ENCODE measurements around the gene SOX5. TPM values are rescaled to one million over a fixed set of nuclear protein-coding genes. Genes with fewer than 3 reads are reported as not detected.
"Not testable (repeated sequence)": the region's sequence is repeated elsewhere in the genome, so short reads cannot be mapped to it uniquely, and the experiment has no call there.

SOX5 gene
- total and polyA plus RNA-seq, 7 donors, result 0.23 to 16.3 (median 9.4) TPM

GRCh38 chr12:23525450-23526072 is 423.9 kb downstream of the SOX5 start:
- no peak for TF ChIP-seq POLR2A (IDR thresholded peaks at IDR 0.05)
- no peak for TF ChIP-seq POLR2AphosphoS5 (IDR thresholded peaks at IDR 0.05)
- TF ChIP-seq, protein P1, sequence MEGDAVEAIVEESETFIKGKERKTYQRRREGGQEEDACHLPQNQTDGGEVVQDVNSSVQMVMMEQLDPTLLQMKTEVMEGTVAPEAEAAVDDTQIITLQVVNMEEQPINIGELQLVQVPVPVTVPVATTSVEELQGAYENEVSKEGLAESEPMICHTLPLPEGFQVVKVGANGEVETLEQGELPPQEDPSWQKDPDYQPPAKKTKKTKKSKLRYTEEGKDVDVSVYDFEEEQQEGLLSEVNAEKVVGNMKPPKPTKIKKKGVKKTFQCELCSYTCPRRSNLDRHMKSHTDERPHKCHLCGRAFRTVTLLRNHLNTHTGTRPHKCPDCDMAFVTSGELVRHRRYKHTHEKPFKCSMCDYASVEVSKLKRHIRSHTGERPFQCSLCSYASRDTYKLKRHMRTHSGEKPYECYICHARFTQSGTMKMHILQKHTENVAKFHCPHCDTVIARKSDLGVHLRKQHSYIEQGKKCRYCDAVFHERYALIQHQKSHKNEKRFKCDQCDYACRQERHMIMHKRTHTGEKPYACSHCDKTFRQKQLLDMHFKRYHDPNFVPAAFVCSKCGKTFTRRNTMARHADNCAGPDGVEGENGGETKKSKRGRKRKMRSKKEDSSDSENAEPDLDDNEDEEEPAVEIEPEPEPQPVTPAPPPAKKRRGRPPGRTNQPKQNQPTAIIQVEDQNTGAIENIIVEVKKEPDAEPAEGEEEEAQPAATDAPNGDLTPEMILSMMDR (IDR thresholded peaks at IDR 0.05), result no peak
- TF ChIP-seq EP300 (IDR thresholded peaks at IDR 0.05), result no peak
- no peaks in the 10 kb centered on the region for H3K27me3 ChIP-seq
- H3K36me3 ChIP-seq, result no peaks in the 10 kb centered on the region
- peaks cover 0 to 1% (median 0%) of the 10 kb centered on the region in 4 donors for H3K9me3 ChIP-seq
- 70 to 82% methylated on average over 5 of the region's 5 CpGs for WGBS, 2 donors
- H3K4me3 ChIP-seq, result no peak overlapping the region
- intact Hi-C loops (cut with DNase I), result no loop called here
- no peak for DNase-seq
- H3K27ac ChIP-seq, result no peak overlapping the region
- H3K4me1 ChIP-seq, result no peaks in the 10 kb centered on the region

GRCh38 chr12:23523339-23523738 is 426.1 kb downstream of the SOX5 start:
- Histone ChIP-seq H3K4me3 (no peak overlapping the region), H3K27ac (no peak overlapping the region), H3K4me1 (no peaks in the 10 kb centered on the region), H3K27me3 (no peaks in the 10 kb centered on the region), H3K9me3 (peaks cover 0 to 1% (median 0%) of the 10 kb centered on the region in 4 donors), H3K36me3 (no peaks in the 10 kb centered on the region)
- TF ChIP-seq EP300 (IDR thresholded peaks at IDR 0.05) (no peak), POLR2AphosphoS5 (IDR thresholded peaks at IDR 0.05) (no peak), POLR2A (IDR thresholded peaks at IDR 0.05) (no peak)
- TF ChIP-seq, protein P1 (IDR thresholded peaks at IDR 0.05), result no peak
- intact Hi-C loops (cut with DNase I), result no loop called here
- DNase-seq, result no peak
- 93 to 94% methylated on average over 2 of the region's 2 CpGs for WGBS, 2 donors

DNA sequence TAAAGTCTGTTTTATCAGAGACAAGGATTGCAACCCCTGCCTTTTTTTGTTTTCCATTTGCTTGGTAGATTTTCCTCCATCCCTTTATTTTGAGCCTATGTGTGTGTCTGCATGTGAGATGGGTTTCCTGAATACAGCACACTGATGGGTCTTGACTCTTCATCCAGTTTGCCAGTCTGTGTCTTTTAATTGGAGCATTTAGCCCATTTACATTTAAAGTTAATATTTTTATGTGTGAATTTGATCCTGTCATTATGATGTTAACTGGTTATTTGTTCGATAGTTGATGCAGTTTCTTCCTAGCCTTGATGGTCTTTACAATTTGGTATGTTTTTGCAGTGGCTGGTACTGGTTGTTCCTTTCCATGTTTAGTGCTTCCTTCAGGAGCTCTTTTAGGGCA is 430.0 kb downstream of the SOX5 start:
- H3K27me3 ChIP-seq; H3K4me3 ChIP-seq; H3K4me1 ChIP-seq; intact Hi-C loops (cut with DNase I); H3K36me3 ChIP-seq; DNase-seq; H3K9me3 ChIP-seq; H3K27ac ChIP-seq: not testable (repeated sequence)
- 88 to 90% methylated on average over 1 of the region's 1 CpG for WGBS, 2 donors

- intact Hi-C loops (cut with DNase I); H3K9me3 ChIP-seq; H3K27ac ChIP-seq; H3K4me1 ChIP-seq; DNase-seq; H3K27me3 ChIP-seq; H3K36me3 ChIP-seq; H3K4me3 ChIP-seq: not testable (repeated sequence)
- WGBS, 2 donors, result 90 to 91% methylated on average over 6 of the region's 6 CpGs
Measured at GRCh38 chr12:23515785-23516184, 433.7 kb downstream of the SOX5 start.

DNA sequence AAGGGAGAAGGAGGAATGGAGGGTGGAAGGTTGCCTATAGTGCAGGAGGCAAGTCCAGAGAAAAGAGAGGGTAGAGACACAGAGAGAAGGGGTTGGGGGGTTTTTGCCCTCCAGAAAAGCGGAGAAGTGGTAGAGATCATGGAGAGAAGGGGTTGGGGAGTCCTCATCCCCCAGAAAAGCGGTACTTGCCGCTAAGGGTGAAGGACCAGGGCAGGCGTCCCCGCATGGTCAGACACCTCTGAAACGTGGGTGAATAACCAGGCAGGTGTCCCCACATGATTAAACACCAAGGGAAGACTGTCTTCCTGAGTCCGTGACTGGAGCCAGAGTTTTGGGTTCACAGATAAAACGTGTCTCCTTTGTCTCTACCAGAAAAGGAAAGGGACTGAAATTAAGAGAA is 439.0 kb downstream of the SOX5 start:
- TF ChIP-seq POLR2A (IDR thresholded peaks at IDR 0.05) (no peak), POLR2AphosphoS5 (IDR thresholded peaks at IDR 0.05) (no peak), EP300 (IDR thresholded peaks at IDR 0.05) (no peak)
- TF ChIP-seq, protein P1 (IDR thresholded peaks at IDR 0.05), result no peak
- Histone ChIP-seq H3K4me1 (no peaks in the 10 kb centered on the region), H3K27me3 (no peaks in the 10 kb centered on the region), H3K27ac (no peak overlapping the region), H3K36me3 (no peaks in the 10 kb centered on the region), H3K9me3 (no peaks in the 10 kb centered on the region), H3K4me3 (no peak overlapping the region)
- WGBS, 2 donors, result 88 to 90% methylated on average over 8 of the region's 8 CpGs
- intact Hi-C loops (cut with DNase I), result no loop called here
- DNase-seq, result no peak

- H3K36me3 ChIP-seq; DNase-seq; H3K27me3 ChIP-seq; H3K9me3 ChIP-seq; H3K27ac ChIP-seq; H3K4me3 ChIP-seq; intact Hi-C loops (cut with DNase I); H3K4me1 ChIP-seq: not testable (repeated sequence)
- 80 to 82% methylated on average over 8 of the region's 8 CpGs for WGBS, 2 donors
Measured at GRCh38 chr12:23509832-23510231, 439.6 kb downstream of the SOX5 start.

- intact Hi-C loops (cut with DNase I); H3K27ac ChIP-seq: not testable (repeated sequence)
Measured at GRCh38 chr12:23507785-23508184, 441.7 kb downstream of the SOX5 start.

GRCh38 chr12:23505736-23506135 is 443.7 kb downstream of the SOX5 start:
- no CpG with 5 or more reads among the region's 1 CpG for WGBS, 2 donors
- H3K27me3 ChIP-seq; H3K4me1 ChIP-seq; H3K27ac ChIP-seq; H3K9me3 ChIP-seq; H3K36me3 ChIP-seq; H3K4me3 ChIP-seq; intact Hi-C loops (cut with DNase I); DNase-seq: not testable (repeated sequence)

More at GRCh38 chr12:23507785-23508184, 441.7 kb downstream of the SOX5 start:
- H3K9me3 ChIP-seq, H3K27me3 ChIP-seq, DNase-seq, H3K4me1 ChIP-seq, H3K4me3 ChIP-seq, H3K36me3 ChIP-seq: not testable (repeated sequence)
- WGBS, 2 donors, result 87 to 91% methylated on average over 4 of the region's 4 CpGs

Measured in sigmoid colon (tissue), 7 donors.